A549 (cell line): ENCODE results near the gene ZNF43. TPM values are rescaled to one million over a fixed set of nuclear protein-coding genes. Genes with fewer than 3 reads are reported as not detected.
"Not testable (repeated sequence)": the region's sequence is repeated elsewhere in the genome, so short reads cannot be mapped to it uniquely, and the experiment has no call there.

ENCODE experiments used
- ATAC-seq, 2 experiments: fragments of 200-7000 bp in 1 of 2; fragments of >200 bp in 1 of 2; cut with Nextera tagmentation in 1 of 2; cut with Tn5 transposase in 1 of 2; 3 replicates each; pipeline versions ENCODE4 v1.8.0 to v1.9.1; 2018 to 2020; ENCODE audit warnings: mild to moderate bottlenecking in 1 of 2, moderate library complexity in 1 of 2
- CTCF ChIA-PET: fragments of 300-600 bp; sonication (Branson Sonifier 250); formaldehyde crosslinking; extraction: SDS; loops from one replicate; lab custom pipeline; 2021; ENCODE audit warnings: antibody characterized with exemption, inconsistent platforms; lab: Yijun Ruan, JAX
- POLR2A ChIA-PET: fragments of 350-600 bp; formaldehyde crosslinking; extraction: SDS; loops from one replicate; lab custom pipeline; 2021; ENCODE audit warnings: antibody characterized with exemption, inconsistent platforms; lab: Yijun Ruan, JAX
- DNase-seq, 2 experiments: peaks; one replicate each; pipeline versions ENCODE4 v3.0.0 to v3.0.0-alpha.2; 2011 to 2016; ENCODE audit warnings: low read depth in 1 of 2, low spot score in 1 of 2
- FAIRE-seq: peaks from 2 replicates; lab custom pipeline; 2011; peaks lifted over from hg19 to GRCh38; lab: Jason Lieb, UNC
- H3K27ac ChIP-seq, 2 experiments: fragments of >200 bp; sonication (Bioruptor Twin); formaldehyde crosslinking; 3 replicates each; pipeline ENCODE4 v1.5.1; 2016 to 2017
- H3K4me1 ChIP-seq: fragments of >200 bp; sonication (Bioruptor Twin); formaldehyde crosslinking; 3 replicates; pipeline ENCODE4 v1.6.1; 2016
- H3K4me2 ChIP-seq: fragments of >200 bp; sonication (Bioruptor Twin); formaldehyde crosslinking; 3 replicates; pipeline ENCODE4 v1.6.1; 2016
- H3K4me3 ChIP-seq: fragments of >200 bp; sonication (Bioruptor Twin); formaldehyde crosslinking; 3 replicates; pipeline ENCODE4 v1.5.1; 2016
- H3K9me3 ChIP-seq: fragments of >200 bp; sonication (Bioruptor Twin); formaldehyde crosslinking; 3 replicates; pipeline ENCODE4 v1.6.1; 2016
- EHF ChIP-seq: fragments of 250-450 bp; sonication (Bioruptor Pico); IDR thresholded peaks from 2 replicates; pipeline ENCODE4 v1.5.0; 2020; ENCODE audit warnings: mild to moderate bottlenecking
- ELK1 ChIP-seq: fragments of 150-350 bp; IDR thresholded peaks from 2 replicates; pipeline ENCODE4 v1.6.1; 2014; ENCODE audit warnings: low read depth, mild to moderate bottlenecking, low read length
- EP300 ChIP-seq, 2 experiments: fragments of >200 bp; sonication (Bioruptor Twin); formaldehyde crosslinking; IDR thresholded peaks; 2 replicates in 1 of 2; 3 replicates in 1 of 2; pipeline ENCODE4 v1.6.1; 2016 to 2017
- FOXS1 ChIP-seq: fragments of 250-450 bp; sonication (Bioruptor Pico); IDR thresholded peaks from 2 replicates; pipeline ENCODE4 v1.5.0; 2020; ENCODE audit warnings: mild to moderate bottlenecking, moderate library complexity
- GATA3 ChIP-seq: IDR thresholded peaks from 2 replicates; pipeline ENCODE4 v1.6.1; 2012; ENCODE audit warnings: borderline replicate concordance
- HDAC2 ChIP-seq: fragments of 200-600 bp; sonication (generic); IDR thresholded peaks from 2 replicates; pipeline ENCODE4 v1.6.1; 2016
- HMGXB4 ChIP-seq: fragments of 250-450 bp; sonication (Bioruptor Pico); IDR thresholded peaks from 2 replicates; pipeline ENCODE4 v1.5.0; 2021; ENCODE audit warnings: mild to moderate bottlenecking, moderate library complexity, borderline replicate concordance
- HOXA7 ChIP-seq: fragments of 250-450 bp; sonication (Bioruptor Pico); IDR thresholded peaks from 2 replicates; pipeline ENCODE4 v1.5.0; 2020; ENCODE audit warnings: mild to moderate bottlenecking, moderate library complexity
- HOXB13 ChIP-seq: fragments of 250-450 bp; sonication (Bioruptor Pico); IDR thresholded peaks from 2 replicates; pipeline ENCODE4 v1.5.0; 2020; ENCODE audit warnings: low read depth, mild to moderate bottlenecking, moderate library complexity
- JUN ChIP-seq, 2 experiments: fragments of >200 bp; sonication (Bioruptor Twin); formaldehyde crosslinking; IDR thresholded peaks; 2 replicates in 1 of 2; 3 replicates in 1 of 2; pipeline ENCODE4 v1.6.1; 2016 to 2017
- KDM5A ChIP-seq: fragments of 200-600 bp; sonication (generic); IDR thresholded peaks from 2 replicates; pipeline ENCODE4 v1.6.1; 2016; ENCODE audit warnings: antibody characterized with exemption, mild to moderate bottlenecking
- MAZ ChIP-seq: fragments of 150-350 bp; IDR thresholded peaks from 2 replicates; pipeline ENCODE4 v1.6.1; 2014; ENCODE audit warnings: antibody characterized with exemption, low read depth, low read length, borderline replicate concordance
- NFE2L2 ChIP-seq: fragments of 150-350 bp; conservative IDR thresholded peaks from 2 replicates; pipeline ENCODE4 v1.6.1; 2014; ENCODE audit warnings: low read length
- NR3C1 ChIP-seq: fragments of >200 bp; sonication (Bioruptor Twin); formaldehyde crosslinking; IDR thresholded peaks from 3 replicates; pipeline ENCODE4 v1.6.1; 2017
- PBX3 ChIP-seq: IDR thresholded peaks from 2 replicates; pipeline ENCODE4 v1.6.1; 2012
- POLR2AphosphoS2 ChIP-seq: conservative IDR thresholded peaks from 2 replicates; pipeline ENCODE4 v1.6.1; 2012; ENCODE audit warnings: low read length, improper control_type of control experiment, inconsistent platforms
- RCOR1 ChIP-seq: fragments of 150-350 bp; IDR thresholded peaks from 2 replicates; pipeline ENCODE4 v1.6.1; 2014; ENCODE audit warnings: antibody characterized with exemption, low read length, low read depth
- REST ChIP-seq: fragments of 200-600 bp; sonication (generic); IDR thresholded peaks from 2 replicates; pipeline ENCODE4 v1.6.1; 2016; ENCODE audit warnings: antibody characterized with exemption, mild to moderate bottlenecking, moderate library complexity
- RNF2 ChIP-seq: fragments of 200-600 bp; sonication (generic); IDR thresholded peaks from 2 replicates; pipeline ENCODE4 v1.6.1; 2016; ENCODE audit warnings: low read depth, mild to moderate bottlenecking, antibody characterized with exemption, moderate library complexity, borderline replicate concordance
- SREBF2 ChIP-seq: fragments of 450-650 bp; IDR thresholded peaks from 2 replicates; pipeline ENCODE4 v1.6.1; 2014; ENCODE audit warnings: mild to moderate bottlenecking, moderate library complexity
- TFCP2L1 ChIP-seq: fragments of 250-450 bp; sonication (Bioruptor Pico); IDR thresholded peaks from 2 replicates; pipeline ENCODE4 v1.5.0; 2021; ENCODE audit warnings: mild to moderate bottlenecking
- ZC3H11A ChIP-seq: fragments of 450-650 bp; IDR thresholded peaks from 2 replicates; pipeline ENCODE4 v1.6.1; 2014; ENCODE audit warnings: antibody characterized with exemption, mild to moderate bottlenecking
- ZFP36 ChIP-seq: fragments of 450-650 bp; IDR thresholded peaks from 2 replicates; pipeline ENCODE4 v1.6.1; 2014; ENCODE audit warnings: borderline replicate concordance; ENCODE audit not compliant: partially characterized antibody
- ZNF302 ChIP-seq: fragments of 250-450 bp; sonication (Bioruptor Pico); IDR thresholded peaks from 2 replicates; pipeline ENCODE4 v1.9.0; 2021; ENCODE audit warnings: inconsistent platforms, mild to moderate bottlenecking, moderate library complexity
- ZSCAN20 ChIP-seq: fragments of 250-450 bp; sonication (Bioruptor Pico); IDR thresholded peaks from 2 replicates; pipeline ENCODE4 v1.8.0; 2022; ENCODE audit warnings: mild to moderate bottlenecking, moderate library complexity
- WGBS: methylation state at CpG from one replicate; pipeline ENCODE4 v1.1.6; 2017; ENCODE audit errors: missing lambda C conversion rate; 5-methylcytosine and 5-hydroxymethylcytosine counted together
- polyA plus RNA-seq, 4 experiments: library from polyadenylated mRNA; depleted of rRNA in 3 of 4; stranded (reverse); fragments of >200 nt; fragmentation: RNase III in 1 of 4; extraction: RNeasy Plus Mini Kit Qiagen cat#74134 plus additional on column Dnase treatment in 1 of 4; gene quantifications; 2 replicates in 3 of 4; 3 replicates in 1 of 4; pipeline ENCODE4 v1.2.3, GENCODE V29; 2011 to 2017

The ZNF43 gene
- polyA plus RNA-seq, 2 of the 4 experiments (the other 2 are of a cell fraction): 9.6 to 10.0 TPM

GRCh38 chr19:21767065-21767800 lies 68.7 kb downstream of the ZNF43 start, which contains the start of gene ZNF100:
Gene ZNF100 (minus strand): TSS chr19:21767579. CDS start chr19:21767429, 150 bp downstream.
- H3K4me2 ChIP-seq: no peak within 1 kb of the TSS
- FAIRE-seq (no peak), ATAC-seq (no peak), DNase-seq (no peak)
- no peaks in the 10 kb centered on the region for H3K4me1 ChIP-seq
- TF ChIP-seq ZNF302 (CRISPR knock-in tag) (no peak), ELK1 (no peak), HOXB13 (CRISPR knock-in tag) (no peak), HMGXB4 (CRISPR knock-in tag) (no peak), JUN (IDR thresholded peaks at IDR 0.05) (no peak), TFCP2L1 (CRISPR knock-in tag) (no peak), HOXA7 (CRISPR knock-in tag) (no peak), FOXS1 (no peak), ZFP36 (no peak), NR3C1 (no peak), EHF (CRISPR knock-in tag) (no peak), ZSCAN20 (CRISPR knock-in tag) (no peak), ZC3H11A (no peak)
- H3K9me3 ChIP-seq: no peaks in the 10 kb centered on the region
- 48% methylated on average over 17 of the region's 35 CpGs for WGBS
- no peak within 1 kb of the TSS for H3K4me3 ChIP-seq
- CTCF ChIA-PET: no interaction called here
- no peak within 1 kb of the TSS for H3K27ac ChIP-seq
- POLR2A ChIA-PET: no interaction called here

GRCh38 chr19:21766705-21767064 lies 69.3 kb downstream of the ZNF43 start:
- H3K4me2 ChIP-seq, ATAC-seq, H3K4me1 ChIP-seq, DNase-seq, POLR2A ChIA-PET, H3K9me3 ChIP-seq, CTCF ChIA-PET, FAIRE-seq, H3K27ac ChIP-seq, H3K4me3 ChIP-seq: not testable (repeated sequence)
- 33% methylated on average over 16 of the region's 19 CpGs for WGBS

- ChIA-PET POLR2A (no interaction called here), CTCF (no interaction called here)
- FAIRE-seq: no peak
Measured at GRCh38 chr19:21765151-21765550, 70.8 kb downstream of the ZNF43 start.

More at GRCh38 chr19:21765151-21765550, 70.8 kb downstream of the ZNF43 start:
- no peaks in the 10 kb centered on the region for H3K4me1 ChIP-seq
- H3K27ac ChIP-seq: no peak overlapping the region
- no peak overlapping the region for H3K4me3 ChIP-seq
- no peak for ATAC-seq
- no peak for TF ChIP-seq PBX3
- TF ChIP-seq MAZ: no peak
- TF ChIP-seq HDAC2: no peak
- TF ChIP-seq POLR2AphosphoS2: no peak
- TF ChIP-seq EP300 (IDR thresholded peaks at IDR 0.05): no peak
- TF ChIP-seq SREBF2: no peak
- no peak for TF ChIP-seq GATA3
- TF ChIP-seq ZSCAN20 (CRISPR knock-in tag): no peak
- no peak for TF ChIP-seq KDM5A
- no peak for TF ChIP-seq NR3C1
- no peak for TF ChIP-seq RNF2
- no peak for TF ChIP-seq RCOR1
- TF ChIP-seq NFE2L2: no peak
- no peak for TF ChIP-seq REST
- no peak for TF ChIP-seq ZNF302 (CRISPR knock-in tag)
- H3K9me3 ChIP-seq: no peaks in the 10 kb centered on the region
- no peak for DNase-seq
- H3K4me2 ChIP-seq: no peak overlapping the region
